Diencephalon (tissue), 1 donor: ENCODE results near the gene AREG. TPM values are rescaled to one million over a fixed set of nuclear protein-coding genes. Genes with fewer than 3 reads are reported as not detected.

Source experiments
- total RNA-seq: library from RNA; depleted of rRNA; stranded (reverse); fragments of >200 nt; gene quantifications from one replicate; pipeline ENCODE4 v1.2.3, GENCODE V29; 2014

AREG gene
- not detected for total RNA-seq

GRCh38 chr4:74444891-74445642, at the start of gene AREG:
Gene AREG (plus strand): TSS chr4:74445136. CDS start chr4:74445346, 210 bp downstream.

Other genes starting within 250 kb of the AREG start
- not detected for gene EPGN, start 136.7 kb upstream of the AREG start, total RNA-seq
- gene EREG, start 80.0 kb upstream of the AREG start, total RNA-seq = under 0.01 TPM